COR-L47 (cell line): ENCODE results near the gene RAB37.

ENCODE experiments used
- DNase-seq: peaks from one replicate; lab custom pipeline; 2025; lab: John Stamatoyannopoulos, UW

The RAB37 gene

DNA sequence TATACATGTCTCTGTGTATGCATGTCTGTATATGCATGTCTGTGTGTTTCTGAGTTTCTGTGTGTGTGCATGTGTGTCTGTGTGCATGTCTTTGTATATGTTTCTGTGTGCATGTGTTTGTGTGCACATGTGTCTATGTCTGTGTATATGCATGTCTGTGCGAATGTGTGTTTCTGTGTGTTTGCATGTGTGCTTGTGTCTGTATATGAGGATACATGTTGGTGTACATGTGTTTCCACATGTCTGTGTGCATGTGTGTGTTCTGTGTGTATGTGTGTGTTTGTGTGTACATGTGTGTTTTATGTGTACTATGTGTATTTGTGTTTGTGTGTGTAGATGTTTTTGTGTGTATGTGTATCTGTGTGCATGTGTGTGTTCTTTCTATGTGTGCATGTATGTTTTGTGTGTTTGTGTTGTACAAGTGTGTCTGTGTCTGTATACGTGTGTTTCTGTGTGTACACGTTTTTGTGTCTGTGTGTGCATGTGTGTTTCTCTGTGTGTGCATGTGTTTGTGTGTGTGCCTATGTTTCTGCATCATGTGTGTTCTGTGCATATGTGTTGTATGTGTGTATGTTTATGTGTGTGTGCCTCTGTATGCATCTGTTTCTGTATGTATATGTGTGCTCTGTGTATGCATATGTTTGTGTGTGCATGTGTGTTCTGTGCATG, 8.9 kb upstream of the RAB37 start:
- no peak for DNase-seq

DNA sequence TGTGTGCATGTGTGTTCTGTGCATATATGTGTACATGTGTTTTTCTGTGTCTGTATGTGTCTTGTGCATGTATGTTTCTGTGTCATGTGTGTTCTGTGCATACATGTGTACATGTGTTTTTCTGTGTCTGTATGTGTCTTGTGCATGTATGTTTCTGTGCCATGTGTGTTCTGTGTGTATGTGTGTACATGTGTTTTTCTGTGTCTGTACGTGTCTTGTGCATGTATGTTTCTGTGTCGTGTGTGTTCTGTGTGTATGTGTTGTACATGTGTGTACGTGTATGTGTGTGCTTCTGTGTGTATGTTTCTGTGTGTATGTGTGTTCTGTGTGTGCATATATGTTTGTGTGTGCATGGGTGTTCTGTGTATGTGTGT, 8.4 kb upstream of the RAB37 start:
- no peak for DNase-seq

DNA sequence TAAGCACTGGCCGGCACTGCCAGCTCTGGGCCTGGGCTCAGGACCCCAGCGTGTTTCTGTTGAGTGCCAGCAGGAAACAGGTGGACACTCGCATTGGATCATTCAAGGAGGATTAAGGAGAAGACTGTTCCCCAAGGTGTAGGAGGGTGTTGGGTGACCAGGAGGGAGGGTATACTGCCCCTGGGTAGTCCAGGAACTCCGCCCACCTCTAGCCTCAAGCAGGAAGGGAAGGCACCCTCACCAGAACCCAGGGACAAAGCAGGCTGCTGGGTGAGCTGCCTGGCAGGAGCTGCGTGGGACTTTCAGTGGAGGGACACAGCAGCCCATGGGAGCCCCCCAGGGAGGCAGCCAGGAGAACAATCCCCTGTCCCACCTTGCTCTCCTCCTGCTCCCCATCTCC, 7.7 kb upstream of the RAB37 start:
- DNase-seq, result no peak

DNA sequence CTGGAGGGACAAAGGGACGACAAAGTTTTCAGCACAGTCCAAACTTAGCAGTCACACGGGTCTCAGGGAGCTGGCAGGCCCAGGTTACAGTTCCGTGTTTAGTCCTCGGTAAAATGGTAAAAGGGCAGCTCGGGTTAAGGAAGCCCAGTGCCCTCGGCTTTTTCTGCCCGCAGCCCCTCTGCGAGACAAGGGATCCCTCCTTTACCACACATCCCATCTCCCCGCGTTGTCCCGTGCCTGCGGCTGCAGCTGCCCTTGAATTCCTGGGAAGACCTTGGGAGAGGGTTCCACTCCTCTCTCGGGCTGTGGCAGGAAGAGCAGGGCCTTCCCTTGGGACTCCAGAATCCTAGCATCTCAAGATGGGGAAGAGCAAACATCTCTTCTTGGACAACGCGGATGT, 7.2 kb upstream of the RAB37 start:
- no peak for DNase-seq

DNA sequence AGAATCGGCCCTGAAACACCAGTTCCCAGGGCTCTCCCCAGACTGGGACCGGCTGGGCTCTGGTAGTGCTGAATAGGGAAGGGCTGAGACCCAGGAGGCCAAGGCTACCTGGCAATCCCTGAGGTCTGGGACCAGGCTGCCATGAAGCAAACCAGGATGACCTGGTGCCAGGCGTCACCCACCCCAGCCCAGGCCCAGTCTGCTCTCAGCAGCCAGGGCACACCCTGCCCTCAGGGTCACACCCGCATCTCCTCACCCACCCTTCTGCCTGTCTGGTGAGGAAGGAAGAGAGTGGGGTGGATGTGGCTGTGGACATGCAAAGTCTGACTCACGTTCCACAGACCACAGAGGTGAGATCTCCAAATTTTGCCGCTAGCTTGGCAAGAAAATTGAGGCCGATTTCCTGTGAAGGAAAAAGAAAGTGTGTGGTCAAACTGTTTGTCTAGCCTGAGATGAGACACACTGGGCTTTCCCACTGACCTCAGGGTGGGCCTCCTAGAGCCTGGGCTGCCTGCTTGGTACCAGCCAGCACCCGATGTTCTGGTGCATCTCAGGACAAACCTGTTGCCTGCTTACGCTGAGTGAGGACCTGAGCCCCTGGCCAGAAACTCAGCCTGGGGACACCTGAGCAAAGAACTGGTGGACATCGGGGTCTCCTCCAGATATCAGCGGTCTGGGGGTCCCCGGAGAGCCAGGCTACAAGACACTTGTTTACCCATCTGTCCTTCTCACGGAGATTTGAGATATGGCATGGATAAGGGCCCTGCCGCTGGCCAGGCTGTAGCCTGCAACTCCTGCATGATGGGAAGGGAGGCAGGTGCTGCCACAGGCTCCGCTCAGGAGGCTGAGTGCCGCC, 6.3 kb upstream of the RAB37 start:
- no peak for DNase-seq

DNA sequence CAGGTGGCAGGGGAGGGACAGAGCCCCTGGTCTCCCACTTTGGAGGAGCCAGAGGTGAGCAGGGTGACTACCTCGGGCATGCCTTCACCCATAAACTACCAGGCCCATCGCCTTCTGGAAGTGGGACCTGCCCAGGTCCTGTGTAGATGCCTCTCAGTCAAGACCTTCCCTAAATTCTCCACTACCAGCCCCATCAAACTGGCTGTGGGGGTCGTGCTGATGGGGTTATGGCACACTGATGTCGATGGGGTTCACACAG, 5.8 kb upstream of the RAB37 start:
- no peak for DNase-seq

DNA sequence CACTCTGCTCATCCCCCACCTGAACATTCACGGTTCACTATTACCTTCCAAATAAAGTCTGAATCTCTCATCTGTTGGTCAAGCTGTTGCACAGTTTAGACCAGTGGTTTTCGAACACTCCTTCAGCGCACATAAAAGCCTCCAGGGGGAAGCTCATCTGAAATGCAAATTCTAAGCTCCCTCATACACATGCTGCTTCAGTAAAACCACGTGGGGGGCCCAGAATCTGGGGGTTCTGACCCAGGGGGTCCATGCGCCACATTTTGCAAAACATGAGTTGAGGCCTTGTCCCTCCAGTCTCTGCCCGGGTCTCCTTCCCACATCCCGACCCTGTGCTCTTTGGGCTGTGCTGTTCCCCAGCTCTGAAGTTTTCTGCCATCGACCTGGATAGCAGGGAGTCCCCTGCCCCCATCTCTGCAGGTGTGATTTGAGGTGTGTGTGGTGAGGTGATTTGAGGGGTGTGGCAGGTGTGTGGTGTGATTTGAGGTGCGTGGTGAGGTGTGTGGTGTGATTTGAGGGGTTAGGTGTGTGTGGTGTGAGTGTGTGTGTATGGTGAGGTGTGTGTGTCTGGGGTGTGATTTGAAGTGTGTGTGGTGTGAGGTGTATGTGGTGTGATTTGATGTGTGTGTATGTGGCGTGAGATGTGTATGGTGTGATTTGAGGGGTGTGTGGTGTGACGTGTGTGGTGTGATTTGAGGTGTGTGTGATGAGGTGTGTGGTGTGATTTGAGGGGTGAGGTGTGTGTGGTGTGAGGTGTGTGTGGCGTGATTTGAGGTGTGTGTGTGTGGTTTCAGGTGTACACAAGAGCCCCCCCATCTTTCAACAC, 4.8 kb upstream of the RAB37 start:
- DNase-seq, result no peak

DNA sequence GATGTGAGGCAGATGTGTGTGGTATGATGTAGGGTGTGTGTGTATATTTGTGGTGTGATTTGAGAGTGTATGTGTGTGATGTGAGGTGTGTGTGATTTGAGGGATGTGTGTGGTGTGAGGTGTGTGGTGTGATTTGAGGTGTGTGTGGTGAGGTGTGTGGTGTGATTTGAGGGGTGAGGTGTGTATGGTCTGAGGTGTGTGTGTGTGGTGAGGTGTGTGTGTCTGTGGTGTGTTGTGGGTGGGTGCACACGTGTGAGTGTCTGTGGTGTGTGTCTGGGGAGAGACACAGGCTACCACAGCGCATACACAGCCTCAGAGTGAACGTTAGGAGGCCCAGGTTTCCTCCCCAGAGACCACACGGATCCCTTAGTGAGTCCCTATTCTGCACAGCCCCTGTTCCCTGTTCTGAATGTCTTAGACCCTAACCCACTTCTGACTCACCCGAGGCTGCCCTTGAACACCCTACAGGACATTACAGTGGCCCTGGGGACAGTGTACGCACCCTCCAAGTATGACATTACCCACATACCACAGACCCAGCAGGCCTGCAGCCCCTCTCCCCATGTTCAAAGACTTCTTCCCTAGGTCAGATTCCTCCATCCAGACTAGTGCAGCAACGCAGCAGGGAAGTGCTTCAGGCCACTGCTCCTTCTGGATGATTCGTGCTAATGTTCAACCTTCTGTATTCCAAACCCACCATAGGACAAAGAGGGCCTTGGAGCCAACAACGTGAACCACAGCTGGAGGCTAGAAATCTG, 3.5 kb upstream of the RAB37 start:
- no peak for DNase-seq

DNA sequence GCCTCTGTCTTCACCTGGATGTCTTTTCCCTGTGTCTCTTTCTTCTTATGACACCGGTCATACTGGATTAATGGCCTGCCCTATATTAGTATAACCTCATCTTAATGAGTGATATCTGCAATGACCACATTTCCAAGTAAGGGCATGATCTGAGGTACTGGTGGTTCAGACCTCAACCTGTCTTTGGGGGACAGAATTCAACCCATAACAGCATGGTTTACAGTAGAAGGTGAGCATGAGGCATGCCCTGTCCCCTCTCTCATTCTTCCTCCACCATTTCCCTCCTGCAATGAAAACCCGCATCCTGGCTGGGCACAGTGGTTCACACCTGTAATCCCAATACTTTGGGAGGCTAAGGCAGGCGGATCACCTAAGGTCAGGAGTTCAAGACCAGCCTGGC, 2.8 kb upstream of the RAB37 start:
- no peak for DNase-seq

DNA sequence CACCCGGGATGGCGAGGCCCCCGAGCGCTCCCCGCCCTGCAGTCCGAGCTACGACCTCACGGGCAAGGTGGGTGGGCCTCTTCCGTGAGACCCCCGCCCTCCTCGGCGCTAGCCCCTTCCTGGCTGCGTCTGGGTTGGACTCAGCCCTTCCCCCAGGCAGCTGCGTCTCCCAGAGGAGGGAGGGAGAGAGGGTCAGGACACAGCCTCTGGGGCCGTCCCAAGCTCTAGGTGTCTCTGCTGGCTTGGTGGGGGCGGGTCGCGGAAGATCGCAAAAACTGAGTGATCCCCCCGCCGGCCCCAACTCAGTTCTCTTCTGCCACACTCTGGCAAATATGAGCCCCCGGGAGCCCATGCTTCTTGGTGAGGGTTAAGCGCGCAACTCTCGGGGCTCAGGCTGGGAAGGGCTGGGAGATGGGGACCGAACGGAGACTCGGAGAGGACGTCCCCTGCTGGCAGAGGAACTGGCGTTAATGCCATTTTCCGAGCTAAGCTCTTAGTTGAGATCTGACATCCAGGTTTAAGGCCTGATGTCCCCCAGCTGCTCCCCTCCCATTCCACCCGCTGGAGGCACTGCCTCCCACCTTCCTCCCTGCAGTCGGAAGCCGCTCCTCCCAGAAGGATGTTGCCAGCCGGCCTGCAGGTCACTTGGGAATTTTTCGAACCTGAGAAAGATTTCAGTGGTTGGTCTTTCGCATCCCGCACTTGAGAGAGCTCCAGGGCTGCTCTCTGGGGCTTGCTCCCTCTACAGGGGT, 419 bp downstream of the RAB37 start:
- no peak for DNase-seq

DNA sequence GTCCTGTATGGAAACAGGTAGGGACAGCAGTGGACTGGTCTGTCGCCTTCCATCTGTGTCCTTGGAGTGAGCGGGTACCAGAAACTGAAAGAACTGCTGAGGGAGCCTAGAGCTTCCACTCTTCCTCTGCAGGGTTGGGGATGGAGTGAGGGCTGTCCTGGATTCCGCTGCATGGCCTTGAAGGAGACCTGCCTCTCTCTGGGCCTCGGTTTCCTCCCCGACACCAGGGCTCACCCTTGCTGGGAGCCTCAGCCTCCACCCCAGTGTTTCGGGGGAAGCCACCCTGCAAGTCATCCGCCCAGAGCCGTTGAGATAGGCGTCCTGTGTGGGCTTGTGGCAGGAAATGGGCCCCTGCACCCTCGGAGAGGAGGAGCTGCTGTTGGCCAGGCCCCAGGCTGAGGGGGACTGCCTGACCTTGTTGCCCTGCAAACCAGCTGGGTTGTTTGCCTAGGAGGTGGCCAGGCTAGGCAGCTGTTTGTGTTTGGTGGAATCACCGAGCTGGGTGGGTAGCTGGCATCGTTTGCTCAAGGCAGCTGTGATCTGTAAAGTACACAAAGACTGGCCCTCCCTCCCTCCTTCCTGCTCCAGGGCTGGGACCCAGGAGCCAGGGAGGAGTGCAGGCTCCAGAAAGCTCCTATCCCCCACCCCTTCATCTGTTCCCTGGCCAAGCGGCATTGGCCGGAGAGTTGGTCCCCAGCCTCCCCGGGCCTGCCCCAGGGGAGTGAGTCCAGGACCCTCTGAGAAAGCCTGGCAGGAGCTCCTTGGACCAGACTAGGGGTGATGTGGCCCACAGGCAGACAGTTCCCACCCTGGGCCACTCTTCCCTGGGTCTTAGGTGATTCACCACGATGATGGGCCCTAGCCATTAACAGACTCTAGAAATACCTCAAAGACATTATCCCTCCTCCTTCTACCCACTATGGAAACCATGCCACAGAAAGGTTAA, 1.3 kb downstream of the RAB37 start:
- DNase-seq, result peak; percentile 19

DNA sequence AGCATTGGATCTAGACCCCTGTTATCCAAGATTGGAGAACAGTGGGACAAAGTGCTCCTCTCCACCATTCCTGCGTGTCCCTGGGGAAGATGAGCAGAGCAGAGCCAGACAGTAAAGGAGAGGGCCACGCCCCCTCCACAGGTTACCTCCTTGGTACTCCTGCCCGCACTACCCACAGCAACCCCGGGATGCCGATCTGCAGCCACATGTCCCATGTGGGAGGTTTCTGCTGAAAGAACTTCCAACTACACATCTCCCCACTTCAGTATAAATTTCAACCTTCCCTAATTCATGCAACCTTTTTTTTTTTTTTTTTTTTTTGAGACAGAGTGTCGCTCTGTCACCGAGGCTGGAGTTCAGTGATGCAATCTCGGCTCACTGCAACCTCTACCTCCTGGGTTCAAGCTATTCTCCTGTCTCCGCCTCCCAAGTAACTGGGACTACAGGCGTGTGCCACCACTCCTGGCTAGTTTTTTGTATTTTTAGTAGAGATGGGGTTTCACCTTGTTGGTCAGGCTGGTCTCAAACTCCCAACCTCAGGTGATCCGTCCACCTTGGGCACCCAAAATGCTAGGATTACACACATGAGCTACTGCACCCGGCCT, 2.3 kb downstream of the RAB37 start:
- DNase-seq, result no peak

DNA sequence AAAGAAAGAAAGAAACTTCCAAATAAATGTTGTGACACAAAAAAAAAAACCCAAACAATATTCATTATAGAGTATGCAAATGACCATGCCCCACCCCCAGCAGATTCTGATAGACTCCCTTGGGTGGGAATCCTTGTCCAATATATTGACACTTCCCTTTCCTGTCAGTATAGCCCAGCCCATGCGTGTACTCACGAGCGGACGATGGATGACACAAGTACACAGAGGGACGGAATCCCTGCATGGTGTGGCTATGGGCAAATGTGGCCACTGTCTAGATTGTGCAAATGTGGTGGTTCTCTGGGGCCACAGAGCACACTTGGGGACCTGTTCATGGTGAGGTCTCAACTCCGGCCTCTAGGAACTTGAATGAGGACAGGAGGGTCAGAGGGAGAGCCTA, 3.1 kb downstream of the RAB37 start:
- DNase-seq, result no peak

DNA sequence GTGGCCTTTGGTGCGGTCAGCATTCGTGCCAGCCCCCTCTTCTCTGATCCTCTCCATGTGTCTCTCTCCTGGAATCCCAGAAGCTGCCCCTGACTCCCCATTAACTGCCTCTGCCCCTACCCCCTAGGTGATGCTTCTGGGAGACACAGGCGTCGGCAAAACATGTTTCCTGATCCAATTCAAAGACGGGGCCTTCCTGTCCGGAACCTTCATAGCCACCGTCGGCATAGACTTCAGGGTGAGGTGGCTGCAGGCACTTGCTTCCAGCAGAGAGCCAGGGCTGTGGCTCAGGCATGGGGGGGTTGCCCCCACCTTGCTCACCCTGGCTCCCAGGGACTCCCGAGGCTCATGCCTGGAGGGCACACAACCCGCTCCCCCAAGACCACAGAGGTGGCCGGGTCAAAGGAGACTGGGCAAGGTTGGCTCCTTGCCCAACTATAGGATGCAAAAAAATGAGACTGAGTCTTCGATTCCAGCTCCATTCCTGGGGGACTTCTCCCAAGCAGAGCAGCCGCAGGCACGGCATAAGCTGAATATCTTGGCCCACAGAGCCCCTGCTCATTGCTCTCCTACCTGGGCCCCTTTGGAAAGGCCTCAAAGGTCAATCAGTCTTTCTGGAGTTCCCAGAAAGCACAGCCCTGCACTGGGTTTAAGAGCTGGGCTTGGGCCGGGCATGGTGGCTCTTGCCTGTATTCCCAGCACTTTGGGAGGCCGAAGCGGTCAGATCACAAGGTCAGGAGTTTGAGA, 3.8 kb downstream of the RAB37 start:
- no peak for DNase-seq

DNA sequence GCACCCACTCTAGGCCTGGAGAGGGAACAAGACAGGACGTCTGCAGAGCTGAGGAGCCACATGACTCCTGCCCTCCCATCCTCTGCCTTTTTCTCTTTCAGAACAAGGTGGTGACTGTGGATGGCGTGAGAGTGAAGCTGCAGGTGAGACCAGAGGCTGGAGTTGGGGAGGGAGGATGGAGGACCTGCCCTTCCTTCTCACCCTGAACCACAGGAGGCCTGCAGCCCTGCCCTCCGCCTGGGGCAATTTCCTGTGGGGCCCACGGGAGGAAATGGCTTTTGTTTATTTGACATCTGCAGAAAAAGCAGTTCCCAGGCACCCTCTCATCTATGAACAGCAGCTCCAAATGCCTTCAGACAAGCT, 5.1 kb downstream of the RAB37 start:
- no peak for DNase-seq

DNA sequence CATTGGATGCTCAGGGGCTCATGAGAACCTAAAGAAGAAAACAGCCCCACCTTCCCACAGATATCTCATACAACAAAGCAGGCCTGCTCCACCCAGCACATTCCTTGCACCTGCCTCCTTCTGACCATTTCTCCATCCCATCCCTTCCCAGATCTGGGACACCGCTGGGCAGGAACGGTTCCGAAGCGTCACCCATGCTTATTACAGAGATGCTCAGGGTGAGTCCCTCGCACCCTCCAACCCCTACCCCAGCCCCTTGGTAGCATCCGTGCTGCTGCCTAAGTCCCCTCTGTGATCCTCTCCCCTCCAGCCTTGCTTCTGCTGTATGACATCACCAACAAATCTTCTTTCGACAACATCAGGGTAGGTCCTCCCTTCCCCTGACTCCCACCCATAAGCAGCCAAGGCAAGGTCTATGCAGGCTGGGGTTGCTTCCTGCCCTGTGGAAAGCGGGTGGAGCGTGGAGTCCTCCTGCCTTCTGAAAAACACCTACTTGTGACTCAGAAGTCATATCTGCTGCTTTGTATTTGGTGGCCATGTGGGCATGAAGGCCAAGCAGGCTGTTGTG, 6.0 kb downstream of the RAB37 start:
- DNase-seq, result no peak

DNA sequence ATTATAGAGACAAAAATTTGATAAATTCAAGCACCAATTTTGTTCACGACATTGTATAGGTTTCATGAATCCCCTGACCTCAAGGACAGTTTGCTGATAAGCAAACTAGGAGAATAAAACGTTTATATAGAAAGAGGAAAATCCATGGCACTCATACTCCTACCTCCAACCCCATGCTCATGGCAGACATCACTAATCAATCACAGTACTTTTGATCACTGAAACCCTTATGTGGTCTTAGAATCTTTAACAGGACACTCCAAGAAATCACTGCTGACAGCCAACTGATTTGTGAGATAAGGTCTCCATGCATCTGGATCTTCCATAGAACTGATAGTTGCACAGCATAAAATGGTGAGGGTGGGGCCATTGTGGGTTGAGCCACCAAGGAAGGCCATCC, 6.7 kb downstream of the RAB37 start:
- no peak for DNase-seq

DNA sequence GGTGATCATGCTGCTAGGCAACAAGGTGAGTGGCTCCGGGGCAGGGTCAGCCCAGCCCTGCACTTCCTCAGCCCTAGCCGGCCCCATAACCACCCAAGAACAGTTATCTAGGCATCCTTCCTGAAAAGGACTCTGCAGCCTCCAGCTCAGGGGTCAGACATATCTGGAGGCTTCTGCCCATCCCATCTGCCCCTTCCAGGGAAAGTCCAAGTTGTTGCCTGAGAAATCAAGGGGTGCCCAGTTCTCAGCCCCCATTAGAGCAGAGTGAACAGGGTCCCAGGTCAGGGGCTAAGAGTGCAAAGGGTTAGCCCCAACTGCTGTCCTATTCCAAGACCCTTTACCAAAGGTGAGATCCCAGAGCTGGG, 7.3 kb downstream of the RAB37 start:
- DNase-seq, result no peak
